NCI-H2107 treated with DMSO at 0.1 percent for 48 hours (cell line): ENCODE results near the gene SRRT.
"Not testable (repeated sequence)": the region's sequence is repeated elsewhere in the genome, so short reads cannot be mapped to it uniquely, and the experiment has no call there.

ENCODE experiments used
- DNase-seq: peaks from one replicate; lab custom pipeline; 2025; ENCODE audit not compliant: unreplicated experiment; lab: John Stamatoyannopoulos, UW

Gene SRRT

GRCh38 chr7:100923616-100924015 is 48.7 kb downstream of the SRRT start:
- DNase-seq = not testable (repeated sequence)

GRCh38 chr7:100929808-100930174 is 54.9 kb downstream of the SRRT start:
- no peak for DNase-seq

- no peak for DNase-seq
Observed at GRCh38 chr7:100933734-100934133, 58.8 kb downstream of the SRRT start.

GRCh38 chr7:100935381-100935780 is 60.5 kb downstream of the SRRT start:
- DNase-seq = not testable (repeated sequence)

- DNase-seq = not testable (repeated sequence)
Observed at GRCh38 chr7:100936167-100936566, 61.3 kb downstream of the SRRT start.
